Stimulated activated CD8-positive, alpha-beta memory T cell treated with anti-CD3 and anti-CD28 coated beads, Interleukin-15, amount 100 ng/mL, for 4 hours (primary cell): ENCODE measurements around the gene BMPR1A.
"Not testable (repeated sequence)": the region's sequence is repeated elsewhere in the genome, so short reads cannot be mapped to it uniquely, and the experiment has no call there.

ENCODE experiments used
- DNase-seq, 2 donors: peaks; one replicate each; pipeline ENCODE4 v3.0.0-alpha.2; 2020; ENCODE audit warnings: low read depth in 2 of 2

The BMPR1A gene

DNA sequence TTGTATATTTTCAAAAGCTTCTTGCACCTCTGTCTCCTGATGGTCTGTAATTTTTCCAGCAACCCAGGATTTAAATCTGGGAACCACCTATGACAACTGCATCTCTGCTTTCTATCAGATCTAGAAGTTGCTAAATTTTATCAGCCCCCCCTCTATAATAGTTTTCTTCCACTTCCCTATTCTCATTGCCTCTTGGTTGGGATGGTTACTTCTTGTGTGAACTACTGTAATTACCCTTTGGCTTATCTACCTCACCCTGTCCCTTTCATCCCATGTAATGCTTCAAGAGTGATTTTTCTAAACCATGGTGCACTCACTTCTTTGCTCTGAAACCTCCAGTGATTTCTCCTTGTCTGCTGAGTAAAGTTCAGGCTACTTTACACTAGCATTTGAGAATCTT is 92.3 kb downstream of the BMPR1A start:
- DNase-seq, result no peak

DNA sequence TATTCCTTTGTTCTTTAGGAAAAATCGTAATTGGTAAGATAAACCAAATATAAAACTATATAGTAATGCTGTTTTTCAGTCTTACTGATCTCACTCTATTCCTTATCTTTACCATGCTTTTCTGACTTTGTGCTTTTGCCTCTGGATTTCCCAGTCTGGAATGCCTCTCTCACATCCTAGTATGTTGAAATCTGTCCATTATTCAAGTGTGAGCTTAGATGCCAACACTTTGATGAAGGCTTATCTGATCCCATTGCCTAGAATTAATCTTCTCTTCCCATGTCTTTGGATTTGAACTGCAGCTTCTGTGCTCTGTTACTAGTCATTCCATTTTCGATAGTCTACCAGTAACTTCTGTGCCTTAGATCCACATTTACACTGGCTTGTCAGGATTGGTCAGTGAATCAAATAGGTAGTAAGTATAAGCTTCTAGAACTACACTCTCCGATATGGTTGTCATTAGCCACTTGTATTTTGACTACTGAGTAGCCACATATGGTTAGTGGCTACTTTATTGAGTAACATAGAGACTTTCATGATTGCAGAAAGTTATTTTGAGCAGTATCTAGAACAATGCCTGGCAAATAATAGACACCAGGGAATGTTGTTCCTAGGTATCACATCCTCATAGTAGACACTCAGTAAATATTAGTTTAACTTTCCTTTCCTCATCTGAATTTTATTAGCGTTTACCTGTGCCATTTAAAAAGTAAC is 92.9 kb downstream of the BMPR1A start:
- DNase-seq, result no peak

DNA sequence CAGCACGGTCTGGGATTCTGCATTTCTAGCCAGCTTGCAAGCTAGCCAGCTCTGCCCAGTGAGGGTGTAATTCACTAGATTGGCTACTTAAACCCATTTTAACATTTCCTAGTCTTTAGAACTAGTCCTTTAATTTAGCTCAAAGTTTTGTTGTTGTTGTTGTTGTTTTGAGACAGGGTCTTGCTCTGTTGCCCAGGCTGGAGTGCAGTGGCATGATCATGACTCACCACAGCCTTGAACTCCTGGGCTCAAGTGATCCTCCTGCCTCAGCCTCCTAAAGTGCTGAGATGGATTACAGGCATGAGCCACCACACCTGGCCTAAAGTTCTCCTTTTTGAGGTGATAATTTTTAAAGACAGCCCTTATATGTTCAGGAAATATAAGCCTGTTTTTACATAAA is 94.1 kb downstream of the BMPR1A start:
- DNase-seq, result no peak

DNA sequence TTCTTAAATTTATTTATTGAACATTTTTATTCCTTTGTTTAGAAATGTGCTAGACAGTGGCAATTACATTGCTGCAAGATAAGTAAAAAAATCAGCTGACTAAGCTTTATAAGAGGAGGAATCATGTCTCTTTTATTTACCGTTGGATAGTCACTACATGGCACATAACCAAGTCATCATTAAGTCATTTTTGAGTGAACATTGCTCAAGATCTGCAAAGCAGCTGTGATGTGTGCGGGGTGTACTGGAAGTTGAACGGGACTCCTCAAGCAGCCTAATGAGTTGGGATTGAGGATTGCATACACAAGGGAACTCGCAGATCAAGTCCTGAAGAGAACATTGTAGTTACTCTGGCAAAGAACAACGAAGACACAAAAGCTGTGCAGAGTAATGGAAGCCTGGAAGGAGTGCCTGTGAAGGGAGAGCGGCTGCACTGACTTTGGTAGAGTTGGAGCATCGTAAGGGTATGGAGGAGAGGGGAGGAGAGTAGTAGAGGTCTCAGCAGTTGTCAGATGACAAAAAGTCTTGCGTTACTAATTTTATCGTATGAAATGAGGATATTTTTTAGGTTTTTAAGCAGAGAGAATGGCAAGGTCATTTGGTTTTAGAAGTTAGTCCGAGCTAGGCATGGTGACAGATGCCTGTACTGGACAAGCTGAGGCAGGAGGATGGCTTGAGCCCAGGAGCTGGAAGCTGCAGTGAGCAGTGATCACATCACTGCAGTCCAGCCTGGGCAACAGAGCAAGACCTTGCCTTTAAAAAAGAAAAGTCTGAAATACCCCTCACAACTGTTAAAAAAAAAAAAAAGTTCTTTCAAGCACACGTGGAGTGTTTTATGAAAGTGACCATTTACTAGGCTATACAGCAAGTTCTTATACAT is 95.1 kb downstream of the BMPR1A start:
- DNase-seq, result no peak

DNA sequence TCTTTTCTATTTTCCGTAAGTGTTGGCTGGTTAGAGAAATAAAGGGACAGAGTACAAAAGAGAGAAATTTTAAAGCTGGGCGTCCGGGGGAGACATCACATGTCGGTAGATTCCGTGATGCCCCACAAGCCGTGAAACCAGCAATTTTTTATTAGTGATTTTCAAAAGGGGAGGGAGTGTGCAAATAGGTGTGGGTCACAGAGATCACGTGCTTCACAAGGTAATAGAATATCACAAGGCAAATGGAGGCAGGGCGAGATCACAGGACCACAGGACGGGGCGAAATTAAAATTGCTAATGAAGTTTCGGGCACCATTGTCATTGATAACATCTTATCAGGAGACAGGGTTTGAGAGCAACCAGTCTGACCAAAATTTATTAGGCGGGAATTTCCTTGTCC is 97.2 kb downstream of the BMPR1A start:
- not testable (repeated sequence) for DNase-seq

DNA sequence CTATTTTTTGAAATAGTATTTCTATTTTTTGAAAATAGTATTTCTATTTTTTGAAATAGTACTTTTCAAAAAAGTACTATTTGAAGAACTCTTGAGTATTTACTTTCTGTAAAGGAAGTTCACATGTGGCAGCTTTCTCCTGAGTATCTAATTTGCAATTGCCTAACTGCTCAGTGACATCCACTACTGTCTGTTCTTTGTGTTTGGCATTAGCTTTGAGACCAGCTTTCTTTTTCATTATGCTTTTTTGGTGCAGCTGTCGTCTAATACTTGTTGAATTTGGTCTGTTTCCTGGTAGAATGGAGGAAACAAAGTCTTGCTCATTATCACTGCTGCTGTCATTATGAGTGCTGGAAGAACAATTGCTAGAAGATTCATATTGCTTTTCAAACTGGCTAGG is 99.1 kb downstream of the BMPR1A start:
- no peak for DNase-seq

DNA sequence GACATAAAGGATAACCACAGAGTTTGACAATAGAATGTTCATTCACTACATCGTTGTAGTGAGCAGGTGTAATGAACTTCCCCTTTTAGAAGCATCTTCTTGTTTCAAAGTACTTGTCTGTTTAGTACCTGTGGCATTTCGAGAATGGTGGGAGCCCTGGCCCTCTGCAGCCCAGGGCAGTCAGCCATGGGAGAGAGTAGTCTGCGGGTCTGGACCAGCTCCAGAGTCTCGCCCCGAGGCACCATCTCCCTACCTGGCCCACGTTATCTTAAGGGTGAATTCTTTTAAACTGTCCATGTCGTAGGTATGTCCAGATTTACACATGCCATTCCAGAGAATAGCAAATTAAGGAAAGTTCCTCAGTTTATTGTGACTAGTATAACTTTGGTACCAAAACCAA is 99.7 kb downstream of the BMPR1A start:
- DNase-seq, result no peak

DNA sequence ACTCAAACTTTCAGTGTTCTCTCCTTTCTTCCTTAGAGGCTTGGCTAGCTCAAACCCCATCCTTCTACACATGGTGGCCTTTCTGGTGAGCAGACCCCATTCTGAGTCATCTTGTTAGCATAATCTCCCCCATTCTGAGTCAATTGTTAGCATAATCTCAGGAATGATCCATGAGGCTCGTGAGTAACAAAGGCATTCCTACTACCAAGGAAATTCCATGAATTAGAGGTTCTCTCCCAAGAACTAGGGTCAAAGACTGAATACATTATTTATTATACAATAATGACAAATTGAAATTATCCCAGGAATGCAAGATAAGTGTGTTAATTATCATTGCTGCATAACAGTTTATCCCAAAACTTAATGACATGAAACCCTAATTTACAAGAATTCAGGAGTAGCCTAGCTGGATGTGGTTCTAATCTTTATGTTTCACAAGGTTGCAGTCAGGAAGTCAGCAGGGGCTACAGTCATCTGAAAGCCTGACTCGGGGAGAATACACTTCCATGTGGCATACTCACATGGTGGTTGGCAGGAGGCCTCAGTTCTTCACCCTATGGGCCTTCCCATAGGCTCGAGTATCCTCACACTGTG is 100.8 kb downstream of the BMPR1A start:
- no peak for DNase-seq

DNA sequence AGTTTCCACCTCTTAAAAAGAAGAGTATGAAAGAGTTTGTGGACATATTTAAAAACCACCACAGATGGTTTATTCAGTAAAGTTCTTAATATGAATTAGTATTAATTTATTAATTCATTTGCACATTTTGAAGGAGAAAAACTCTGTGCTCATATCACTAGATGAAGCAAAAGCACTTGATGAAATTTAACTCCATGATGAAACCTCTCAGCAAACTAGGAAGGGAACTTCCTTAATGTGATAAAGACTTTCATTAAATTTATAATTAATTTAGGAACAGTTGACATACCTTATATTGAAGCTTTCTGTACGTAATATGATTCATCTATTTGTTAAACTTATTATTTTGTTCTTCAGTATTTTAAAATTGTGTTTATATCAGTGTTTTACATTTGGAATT is 101.6 kb downstream of the BMPR1A start:
- no peak for DNase-seq

DNA sequence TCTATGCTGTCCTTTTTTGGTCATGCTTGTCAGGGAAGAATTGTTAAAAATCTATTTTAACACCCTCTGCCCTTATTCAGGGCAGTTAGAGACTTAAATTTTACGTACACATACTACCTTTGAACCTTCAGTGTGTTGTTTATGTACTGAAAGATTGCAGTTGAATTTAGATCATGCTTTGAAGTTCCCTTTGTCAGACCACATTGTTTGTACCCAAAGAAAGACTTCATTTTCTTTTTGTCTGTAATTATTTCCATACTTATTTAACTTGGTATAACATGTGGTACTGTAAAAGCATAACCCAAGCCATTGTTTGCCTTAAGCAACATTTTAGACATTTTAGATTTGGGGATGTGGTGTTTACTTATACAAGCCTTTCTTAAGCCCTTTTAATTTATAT is 104.9 kb downstream of the BMPR1A start:
- DNase-seq, result no peak

DNA sequence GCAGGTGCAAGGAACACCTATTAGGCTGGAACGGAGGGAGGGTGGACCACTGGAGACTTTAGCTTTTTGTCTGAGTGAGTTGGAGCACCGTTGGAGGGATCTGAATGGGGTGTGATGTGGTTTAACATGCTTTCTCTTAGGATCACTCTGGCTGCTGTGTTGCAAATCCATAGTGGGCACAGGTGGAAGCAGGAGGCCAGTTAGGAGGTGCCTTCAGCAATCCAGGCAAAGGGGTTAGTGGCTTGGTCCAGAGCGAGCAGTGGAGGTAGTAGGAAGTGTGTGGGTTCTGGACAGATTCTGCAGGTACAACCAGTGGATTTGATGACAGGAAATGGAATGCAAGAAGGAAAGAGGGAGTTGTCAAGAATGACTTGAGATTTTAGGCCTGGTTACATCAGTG is 106.0 kb downstream of the BMPR1A start:
- DNase-seq, result no peak

DNA sequence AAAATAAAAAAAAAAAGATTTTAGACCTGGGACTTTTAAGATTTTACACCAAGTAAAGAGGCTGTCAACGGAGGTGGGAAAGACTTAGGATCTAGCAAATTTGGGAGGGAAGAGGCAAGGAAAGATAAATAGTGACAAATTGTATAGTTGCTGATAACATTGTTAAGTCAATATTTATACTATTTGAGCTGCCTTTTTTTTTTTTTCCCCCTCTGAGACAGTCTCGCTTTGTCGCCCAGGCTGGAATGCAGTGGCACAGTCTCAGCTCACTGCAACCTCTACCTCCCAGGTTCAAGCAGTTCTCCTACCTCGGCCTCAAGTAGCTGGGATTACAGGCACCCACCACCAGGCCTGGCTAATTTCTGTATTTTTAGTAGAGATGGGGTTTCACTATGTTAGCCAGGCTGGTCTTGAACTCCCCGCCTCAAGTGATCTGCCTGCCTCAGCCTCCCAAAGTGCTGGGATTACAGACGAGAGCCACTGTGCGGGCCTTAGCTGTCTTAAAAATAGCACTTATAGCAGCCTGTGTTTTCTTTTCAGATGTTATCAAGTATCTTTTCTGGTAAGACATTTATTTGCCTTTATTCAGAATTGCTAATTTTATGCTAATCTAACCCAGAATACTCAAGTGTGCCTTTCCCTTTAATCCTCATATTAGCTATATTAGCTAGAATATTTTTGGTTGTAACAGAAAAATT is 106.5 kb downstream of the BMPR1A start:
- no peak for DNase-seq

DNA sequence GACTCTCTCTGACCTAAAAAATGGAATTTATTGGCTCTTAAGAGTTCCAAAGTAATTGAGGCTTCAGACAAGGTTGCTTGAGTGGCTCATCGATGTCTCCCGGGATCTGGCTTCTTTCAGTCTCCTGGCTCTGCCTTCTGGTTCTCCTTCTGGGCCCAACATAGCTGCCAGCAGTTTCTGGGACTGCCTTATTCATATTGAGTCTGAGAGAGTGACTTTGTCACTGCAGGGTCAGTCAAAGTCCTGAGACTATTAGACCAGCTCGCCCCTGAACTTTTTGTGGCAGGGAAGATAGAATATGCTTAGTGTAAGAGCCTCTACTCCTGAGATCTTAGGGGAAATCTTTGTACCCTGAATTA is 107.0 kb downstream of the BMPR1A start:
- DNase-seq, result no peak

DNA sequence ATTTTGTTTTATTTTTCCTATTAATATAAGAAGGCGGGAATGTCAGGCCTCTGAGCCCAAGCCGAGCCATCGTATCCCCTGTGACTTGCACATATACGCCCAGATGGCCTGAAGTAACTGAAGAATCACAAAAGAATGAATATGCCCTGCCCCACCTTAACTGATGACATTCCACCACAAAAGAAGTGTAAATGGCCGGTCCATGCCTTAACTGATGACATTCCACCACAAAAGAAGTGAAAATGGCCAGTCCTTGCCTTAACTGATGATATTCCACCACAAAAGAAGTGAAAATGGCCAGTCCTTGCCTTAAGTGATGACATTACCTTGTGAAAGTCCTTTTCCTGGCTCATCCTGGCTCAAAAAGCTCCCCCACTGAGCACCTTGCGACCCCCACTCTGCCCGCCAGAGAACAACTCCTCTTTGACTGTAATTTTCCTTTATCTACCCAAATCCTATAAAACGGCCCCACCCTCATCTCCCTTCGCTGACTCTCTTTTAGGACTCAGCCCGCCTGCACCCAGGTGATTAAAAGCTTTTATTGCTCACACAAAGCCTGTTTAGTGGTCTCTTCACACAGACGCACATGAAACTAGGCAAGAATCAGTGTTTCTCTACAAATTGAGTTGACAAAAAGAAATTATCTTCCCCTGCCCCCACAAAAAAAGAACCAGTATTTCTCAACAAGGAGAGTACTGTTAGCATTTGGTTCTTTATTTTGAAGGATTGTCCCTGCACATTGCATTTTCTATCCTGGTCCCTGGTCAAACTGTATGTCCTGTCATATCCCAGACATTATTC is 108.8 kb downstream of the BMPR1A start:
- DNase-seq, result not testable (repeated sequence)

DNA sequence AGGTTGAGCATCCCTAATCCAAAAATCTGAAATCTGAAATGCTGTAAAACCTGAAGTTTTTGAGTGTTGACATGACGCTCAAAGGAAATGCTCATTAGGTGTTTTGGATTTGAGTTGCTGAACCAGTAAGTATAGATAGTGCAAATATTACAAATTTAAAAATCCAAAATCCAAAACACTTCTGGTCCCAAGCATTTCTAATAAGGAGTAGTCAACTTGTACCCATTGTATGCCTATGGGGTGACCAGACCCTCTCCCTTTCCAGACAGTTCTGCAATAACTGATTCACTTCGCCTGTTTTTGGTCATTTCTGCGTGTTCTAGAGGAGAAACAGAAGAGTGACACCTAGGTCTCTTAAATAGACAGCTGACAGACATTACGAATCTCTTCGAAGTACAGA is 110.7 kb downstream of the BMPR1A start:
- no peak for DNase-seq

DNA sequence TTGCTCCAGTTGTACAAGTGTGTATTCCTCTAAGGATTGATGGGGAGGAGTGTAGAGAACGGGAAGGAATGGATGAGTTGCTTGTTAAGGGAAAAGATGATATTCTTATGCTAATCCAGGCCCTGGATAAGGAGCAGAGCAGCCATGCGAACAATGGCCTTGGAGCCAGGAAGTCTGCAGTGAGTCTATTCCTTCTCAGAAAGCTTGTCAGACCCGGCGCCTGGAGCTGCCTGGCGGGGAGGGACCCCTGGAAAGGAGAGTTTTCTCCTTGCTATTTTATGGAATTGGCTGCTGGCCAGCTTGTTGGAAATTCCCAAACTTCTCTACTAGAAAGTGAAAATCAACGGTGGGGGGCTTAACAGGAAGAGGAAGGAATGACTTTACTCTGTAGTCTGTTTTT is 111.9 kb downstream of the BMPR1A start:
- DNase-seq, result no peak

DNA sequence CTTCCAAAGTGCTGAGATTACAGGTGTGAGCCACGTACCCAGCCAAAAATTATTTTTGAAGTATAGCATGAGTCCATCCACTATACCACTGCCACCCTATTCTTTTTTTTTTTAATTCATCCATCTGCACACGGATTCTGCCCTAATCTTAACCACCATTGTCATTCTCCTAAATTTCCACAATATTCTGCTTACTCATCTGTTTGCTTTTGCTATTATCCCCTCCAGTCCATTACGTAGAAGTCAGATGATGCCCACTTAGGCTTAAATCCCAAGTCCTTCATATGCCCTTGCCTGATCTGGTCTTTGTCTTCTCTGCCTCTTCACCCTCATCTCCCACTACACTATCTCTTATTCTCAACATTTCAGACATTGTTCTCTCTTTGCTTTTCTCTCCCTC is 114.3 kb downstream of the BMPR1A start:
- no peak for DNase-seq

DNA sequence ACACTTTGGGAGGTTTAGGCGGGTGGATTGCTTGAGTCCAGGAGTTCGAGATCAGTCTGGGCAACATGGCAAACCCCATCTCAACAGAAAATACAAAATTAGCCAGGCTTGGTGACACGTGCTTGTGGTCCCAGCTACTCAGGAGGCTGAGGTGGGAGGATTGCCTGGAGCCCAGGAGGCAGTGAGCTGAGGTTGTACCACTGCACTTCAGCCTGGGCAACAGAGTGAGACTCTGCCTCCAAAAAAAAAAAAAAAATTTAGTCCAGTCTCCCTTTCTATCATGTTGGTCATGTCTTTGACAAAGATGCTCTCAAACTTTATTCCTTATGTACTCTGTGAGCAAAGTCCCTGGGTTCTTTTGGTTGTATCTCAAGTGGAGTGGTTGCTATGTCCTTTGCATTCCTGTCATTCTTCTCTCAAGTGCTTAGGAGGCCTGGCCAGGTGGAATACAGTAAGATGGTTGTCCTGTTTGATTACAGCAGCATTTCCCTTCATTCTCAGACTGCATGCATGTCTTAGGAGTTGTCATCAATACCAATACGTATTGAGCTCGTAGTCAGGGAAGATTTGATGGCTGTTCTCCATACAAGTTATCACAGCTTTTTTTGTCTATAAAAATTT is 115.3 kb downstream of the BMPR1A start:
- DNase-seq, result no peak

DNA sequence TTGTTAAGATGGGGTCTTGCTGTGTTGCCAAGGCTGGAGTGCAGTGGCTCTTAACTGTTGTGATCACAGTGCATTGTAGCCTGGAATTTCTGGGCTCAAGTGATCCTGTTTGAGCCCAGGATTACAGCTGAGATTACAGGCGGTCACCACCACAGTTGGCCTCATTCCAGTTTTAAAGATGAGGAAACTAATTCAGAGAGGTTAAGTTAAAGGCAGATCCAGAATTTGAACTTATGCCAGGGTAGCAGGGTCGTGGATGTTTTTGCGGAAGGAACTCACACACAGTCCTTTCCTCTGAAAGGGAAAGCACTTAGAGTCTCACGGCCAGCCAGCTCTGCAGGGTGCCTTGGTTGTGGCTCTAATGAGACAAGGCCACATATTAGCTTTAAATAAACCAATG is 116.3 kb downstream of the BMPR1A start:
- DNase-seq, result no peak

DNA sequence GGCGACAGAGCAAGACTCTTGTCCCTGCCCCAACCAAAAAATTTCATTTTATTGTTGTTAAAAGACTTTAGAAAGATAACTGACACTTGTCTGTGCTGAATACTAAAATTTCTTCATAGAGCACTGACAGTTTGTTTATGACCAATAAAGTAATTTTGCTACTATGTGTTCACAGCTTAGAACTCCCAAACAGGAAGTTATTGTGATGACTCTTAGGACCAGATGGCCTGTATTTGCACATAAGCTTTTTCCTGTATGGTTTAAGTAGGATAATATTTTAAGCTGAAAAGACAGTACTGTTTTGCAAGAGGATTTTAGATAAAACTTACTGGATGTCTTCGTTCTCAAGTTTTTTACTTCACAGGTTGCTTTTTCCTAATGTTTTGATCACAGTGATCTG is 120.3 kb downstream of the BMPR1A start:
- no peak for DNase-seq
